HG02885 (cell line): ENCODE measurements around the gene MCTP2.
A peak's percentile ranks its signal among the peaks of the same experiment; 100 is the strongest.

Source experiments
- ATAC-seq: cut with Tn5 transposase; IDR thresholded peaks from one replicate; pipeline ENCODE4 v1.9.1; 2021; ENCODE audit warnings: mild to moderate bottlenecking; ENCODE audit not compliant: unreplicated experiment, poor library complexity

The MCTP2 gene

GRCh38 chr15:94293411-94294402 lies 62.3 kb downstream of the MCTP2 start:
- ATAC-seq: no peak

- ATAC-seq: no peak
These were observed 63.2 kb downstream of the MCTP2 start for GRCh38 chr15:94294556-94294955.

GRCh38 chr15:94295275-94295674 lies 63.9 kb downstream of the MCTP2 start:
- no peak for ATAC-seq

DNA sequence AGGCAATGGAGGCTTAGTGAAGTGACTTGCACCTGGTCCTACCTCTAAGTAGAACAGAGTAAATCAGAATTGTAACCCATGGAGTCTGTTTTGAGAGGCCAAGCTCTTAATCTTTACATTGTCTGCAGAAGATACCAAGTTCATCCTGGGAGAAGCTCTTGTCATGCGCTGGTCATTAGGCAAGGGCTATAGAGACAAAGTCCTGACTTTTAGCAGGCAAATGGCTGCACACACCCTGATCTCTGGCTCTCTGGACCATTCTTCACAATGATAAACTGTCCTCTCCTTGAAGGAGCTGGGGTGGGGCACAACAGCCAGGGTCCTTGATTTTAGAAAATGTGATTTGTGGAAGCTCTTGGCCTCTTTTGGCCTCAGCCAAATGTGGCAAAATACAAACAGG lies 65.4 kb downstream of the MCTP2 start:
- ATAC-seq: no peak

GRCh38 chr15:94297558-94297957 lies 66.2 kb downstream of the MCTP2 start:
- peak; percentile 43 for ATAC-seq

DNA sequence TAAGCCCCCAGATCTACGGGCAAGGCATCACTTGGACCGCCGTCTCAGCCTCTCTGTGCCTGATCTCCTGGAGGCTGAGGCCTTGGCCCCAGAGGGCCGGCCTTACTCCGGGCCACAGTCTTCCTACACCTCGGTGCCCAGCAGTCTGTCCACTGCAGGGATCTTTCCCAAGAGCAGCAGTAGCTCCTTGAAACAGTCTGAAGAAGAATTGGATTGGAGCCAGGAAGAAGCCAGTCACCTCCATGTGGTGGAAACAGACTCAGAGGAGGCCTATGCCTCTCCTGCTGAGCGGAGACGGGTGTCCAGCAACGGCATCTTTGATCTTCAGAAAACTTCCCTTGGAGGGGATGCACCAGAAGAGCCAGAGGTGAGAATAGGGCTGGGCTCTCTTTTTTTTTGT lies 67.0 kb downstream of the MCTP2 start:
- no peak for ATAC-seq

DNA sequence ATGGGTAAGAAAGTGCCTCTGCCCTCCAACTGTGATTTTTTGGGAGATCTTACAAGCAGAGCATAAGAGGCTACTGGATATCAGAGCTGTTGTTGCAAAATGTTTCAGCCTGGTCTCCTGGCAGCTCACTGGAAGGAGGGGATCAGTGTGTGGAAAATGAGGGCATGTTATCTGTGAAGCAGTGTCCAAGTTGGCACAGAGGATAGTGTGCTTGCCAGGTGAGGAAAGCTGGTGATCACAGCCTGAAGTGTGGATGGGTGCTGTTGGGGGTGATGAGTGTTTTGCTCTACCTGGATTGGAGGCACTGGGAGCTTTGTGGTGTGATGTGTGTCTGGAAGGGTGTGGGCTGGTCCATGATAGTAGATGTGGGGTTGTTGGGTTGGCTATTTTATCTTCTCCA lies 69.3 kb downstream of the MCTP2 start:
- ATAC-seq: no peak

DNA sequence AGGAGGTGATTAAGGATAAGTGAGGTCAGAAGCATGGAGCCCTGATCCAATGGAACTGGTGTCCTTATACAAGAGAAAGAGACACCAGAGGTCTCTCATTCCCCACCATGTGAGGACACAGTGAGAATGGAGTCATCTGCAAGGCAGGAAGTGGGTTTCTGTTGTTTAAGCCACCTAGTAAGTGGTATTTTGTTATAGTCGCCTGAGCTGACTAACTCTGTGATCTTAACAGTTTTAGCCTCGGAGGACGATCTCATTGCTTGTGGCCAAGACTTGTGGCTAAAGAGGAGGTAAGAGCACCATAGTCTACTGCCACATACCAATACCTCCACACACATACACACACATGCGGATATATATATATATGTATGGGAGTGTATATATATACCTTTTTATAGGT lies 73.8 kb downstream of the MCTP2 start:
- ATAC-seq: peak; percentile 40

- ATAC-seq: peak; percentile 94
These were observed 75.6 kb downstream of the MCTP2 start for GRCh38 chr15:94306700-94307650.

DNA sequence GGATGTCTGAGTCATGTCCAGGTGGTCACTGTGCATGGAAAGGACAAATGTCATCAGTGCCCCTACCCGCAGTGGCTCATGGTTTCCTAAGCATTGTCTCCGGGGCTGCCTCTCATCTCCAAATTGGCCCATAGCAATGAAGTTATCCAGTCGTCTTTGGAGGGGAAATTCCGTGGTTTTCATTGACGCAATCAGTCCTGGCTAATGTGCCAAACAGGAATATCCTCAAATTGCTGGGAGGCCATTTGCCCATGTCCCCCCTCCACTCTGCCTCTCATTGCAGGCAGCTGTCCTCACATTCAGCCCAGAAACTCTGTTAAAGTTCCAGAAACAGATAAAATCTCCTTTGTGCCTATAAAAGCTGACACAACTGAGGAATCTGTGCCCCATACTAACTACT lies 81.6 kb downstream of the MCTP2 start:
- ATAC-seq: no peak

GRCh38 chr15:94314639-94315038 lies 83.3 kb downstream of the MCTP2 start:
- no peak for ATAC-seq

GRCh38 chr15:94317211-94317610 lies 85.8 kb downstream of the MCTP2 start:
- ATAC-seq: no peak

- ATAC-seq: no peak
These were observed 90.8 kb downstream of the MCTP2 start for GRCh38 chr15:94322141-94322540.

- no peak for ATAC-seq
These were observed 91.7 kb downstream of the MCTP2 start for GRCh38 chr15:94323076-94323475.

DNA sequence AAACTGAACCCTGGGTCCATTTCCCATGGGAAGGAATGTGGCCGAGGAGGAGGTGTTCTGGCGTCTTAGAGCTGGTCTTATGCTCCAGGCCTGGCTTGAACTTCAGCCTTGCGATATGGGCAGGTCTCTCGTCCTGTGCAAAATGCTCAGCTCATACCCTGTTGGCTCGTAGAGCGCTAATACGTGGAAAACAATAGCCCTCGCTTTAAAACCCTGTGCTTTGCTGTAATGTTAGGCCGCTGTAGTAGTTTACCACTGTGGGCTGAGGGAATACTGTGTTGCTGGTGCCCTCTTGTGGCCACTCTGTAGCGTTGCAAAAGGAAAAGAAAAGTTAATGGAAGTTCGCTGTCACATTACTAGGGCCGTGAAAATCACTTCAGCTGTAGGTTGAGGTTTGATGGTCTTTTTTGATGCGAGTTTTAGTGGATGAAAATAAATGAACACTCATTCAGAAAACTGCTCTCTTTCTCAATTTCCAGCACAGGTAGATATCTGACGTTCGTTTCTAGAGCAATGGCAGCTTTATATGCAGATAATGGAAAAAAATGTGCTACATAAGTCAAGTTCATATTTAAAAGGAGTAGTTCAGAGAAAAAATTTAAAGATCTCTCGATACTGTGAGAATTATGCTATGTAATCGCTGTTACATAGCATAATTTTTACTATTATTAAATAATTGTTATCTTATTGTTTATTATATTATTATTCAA lies 92.9 kb downstream of the MCTP2 start:
- peak; percentile 84 for ATAC-seq

DNA sequence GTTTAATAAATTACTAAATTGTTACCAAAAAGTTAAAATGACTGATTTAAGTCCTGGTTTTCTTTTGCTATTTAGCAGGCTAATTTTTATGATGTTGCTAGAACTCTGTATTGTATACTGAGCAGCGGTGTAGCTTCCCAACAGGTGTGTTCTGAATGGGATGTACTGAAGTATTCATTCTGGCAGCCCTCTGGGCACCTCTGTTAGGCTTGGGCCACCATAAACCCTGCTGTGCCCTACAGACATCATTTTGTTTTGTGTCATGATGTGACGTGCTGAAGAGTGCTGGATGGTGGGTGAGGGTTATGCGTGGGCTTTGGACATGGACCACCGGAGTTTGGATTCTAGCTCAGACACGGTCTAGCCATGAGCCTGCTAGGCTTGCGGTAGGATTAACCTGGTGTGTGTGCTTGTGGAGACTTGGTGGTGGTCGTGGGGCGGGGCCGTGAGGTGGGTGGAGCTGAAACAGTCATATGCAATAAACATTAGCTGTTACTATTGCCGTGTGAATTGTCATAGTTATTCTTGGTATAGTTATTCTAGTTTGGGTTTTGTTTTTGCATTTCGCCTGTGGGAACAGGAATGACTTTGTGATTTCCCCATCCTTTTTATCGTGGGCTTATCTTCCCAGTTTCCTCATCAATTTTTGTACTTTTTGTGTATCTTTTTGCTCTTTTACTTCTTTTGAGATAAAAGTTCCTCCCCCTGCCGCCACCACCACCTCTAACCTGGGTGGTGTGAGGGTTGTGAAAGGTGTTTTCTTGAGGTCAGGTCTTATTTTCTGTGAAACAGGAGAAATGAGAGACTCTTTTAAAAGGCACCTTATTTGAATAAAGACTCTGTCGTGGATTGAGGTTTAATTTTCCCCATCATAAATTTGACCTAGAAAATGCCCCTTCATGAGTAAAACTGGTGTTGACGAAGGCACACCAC lies 93.7 kb downstream of the MCTP2 start:
- no peak for ATAC-seq

- peak; percentile 56 for ATAC-seq
These were observed 96.1 kb downstream of the MCTP2 start for GRCh38 chr15:94327356-94327936.

GRCh38 chr15:94331731-94332130 lies 100.4 kb downstream of the MCTP2 start:
- no peak for ATAC-seq

DNA sequence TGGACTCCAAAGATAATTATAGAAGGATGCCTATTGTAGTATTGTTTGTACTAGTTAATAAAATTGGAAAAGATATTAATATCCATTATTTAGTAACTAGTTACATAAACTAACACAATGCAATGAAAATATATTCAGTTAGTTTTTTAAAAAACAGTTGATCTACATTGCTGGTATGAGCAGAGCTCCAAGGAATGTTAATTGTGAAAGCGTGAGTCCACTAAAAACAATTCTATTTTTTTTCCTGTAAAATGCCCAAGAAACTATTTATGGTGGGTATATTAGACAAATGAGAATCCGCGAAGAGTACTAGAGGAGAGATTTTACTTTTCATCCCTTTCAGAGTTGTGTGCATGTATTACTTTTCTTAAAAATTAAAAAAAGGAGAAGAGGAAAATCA lies 104.3 kb downstream of the MCTP2 start:
- no peak for ATAC-seq
